Fibroblast of skin of left biceps (primary cell): ENCODE measurements around the gene RRP1.

Experiments
- DNase-seq, 2 experiments: peaks; one replicate each; pipeline ENCODE4 v3.0.0-alpha.2; 2013; ENCODE audit warnings: low read depth in 2 of 2

RRP1 gene

GRCh38 chr21:43801006-43801783 is 11.8 kb downstream of the RRP1 start:
- no peak for DNase-seq

- DNase-seq, result no peak
Observed at GRCh38 chr21:43802713-43803313, 13.4 kb downstream of the RRP1 start.

GRCh38 chr21:43803558-43804300 is 14.4 kb downstream of the RRP1 start:
- DNase-seq, result no peak

- DNase-seq, result no peak
Observed at GRCh38 chr21:43805275-43805800, 16.0 kb downstream of the RRP1 start.

GRCh38 chr21:43806017-43806710 is 16.8 kb downstream of the RRP1 start:
- no peak for DNase-seq

- DNase-seq, result no peak
Observed at GRCh38 chr21:43808367-43808766, 19.0 kb downstream of the RRP1 start.

GRCh38 chr21:43808832-43809251 is 19.5 kb downstream of the RRP1 start:
- no peak for DNase-seq

GRCh38 chr21:43809346-43809799 is 20.0 kb downstream of the RRP1 start:
- no peak for DNase-seq

- no peak for DNase-seq
Observed at GRCh38 chr21:43809853-43810504, 20.6 kb downstream of the RRP1 start.

GRCh38 chr21:43810505-43811261 is 21.3 kb downstream of the RRP1 start:
- no peak for DNase-seq

- DNase-seq, result no peak
Observed at GRCh38 chr21:43811262-43812105, 22.1 kb downstream of the RRP1 start.

GRCh38 chr21:43812139-43812821 is 22.9 kb downstream of the RRP1 start:
- no peak for DNase-seq

- DNase-seq, result no peak
Observed at GRCh38 chr21:43812957-43813655, 23.7 kb downstream of the RRP1 start.

- no peak for DNase-seq
Observed at GRCh38 chr21:43813656-43813980, 24.2 kb downstream of the RRP1 start.

GRCh38 chr21:43814215-43815106 is 25.1 kb downstream of the RRP1 start:
- no peak for DNase-seq

- DNase-seq, result no peak
Observed at GRCh38 chr21:43815107-43815613, 25.8 kb downstream of the RRP1 start.

- DNase-seq, result no peak
Observed at GRCh38 chr21:43815991-43816390, 26.6 kb downstream of the RRP1 start.
